B cell (primary cell): Measurements from ENCODE around the gene SNAP29.

ENCODE experiments used
- CTCF ChIP-seq: fragments of 200-600 bp; IDR thresholded peaks from one replicate; pipeline ENCODE4 v1.8.0; 2022; ENCODE audit warnings: antibody characterized with exemption, mild to moderate bottlenecking
- EZH2 ChIP-seq: IDR thresholded peaks from 2 replicates; pipeline ENCODE4 v1.6.1; 2012; ENCODE audit warnings: borderline replicate concordance, low read depth, mild to moderate bottlenecking, moderate library complexity, low read length; ENCODE audit not compliant: insufficient read depth, poor library complexity, severe bottlenecking

GRCh38 chr22:20865331-20865730 lies 6.5 kb downstream of the SNAP29 start:
- no peak for TF ChIP-seq CTCF
- no peak for TF ChIP-seq EZH2
